GM12874 (cell line): Measurements from ENCODE around the gene KLHL35.

Experiments
- CTCF ChIP-seq: IDR thresholded peaks from 2 replicates; pipeline ENCODE4 v1.5.1; 2011; ENCODE audit warnings: low read depth, mild to moderate bottlenecking, control low read depth, low read length, moderate library complexity; ENCODE audit not compliant: insufficient read depth

KLHL35 gene

GRCh38 chr11:75373201-75373600 is 59.8 kb downstream of the KLHL35 start:
- TF ChIP-seq CTCF: no peak
